ENCODE measurements around the gene HCAR3.

Gene HCAR3

GRCh38 chr12:122668268-122668667, 48.3 kb downstream of the HCAR3 start:
- DNase-seq = no peak

- no peak for DNase-seq
These were observed 50.9 kb downstream of the HCAR3 start for GRCh38 chr12:122665759-122666158.

- peak in 1 of 3 donors; percentile 35 for DNase-seq
These were observed 51.3 kb downstream of the HCAR3 start for GRCh38 chr12:122665349-122665748.
